ENCODE results near the gene WWOX. TPM values are rescaled to one million over a fixed set of nuclear protein-coding genes. Genes with fewer than 3 reads are reported as not detected.

WWOX gene
- total RNA-seq, 1 experiment from 2014 or later: 15.6 TPM

DNA sequence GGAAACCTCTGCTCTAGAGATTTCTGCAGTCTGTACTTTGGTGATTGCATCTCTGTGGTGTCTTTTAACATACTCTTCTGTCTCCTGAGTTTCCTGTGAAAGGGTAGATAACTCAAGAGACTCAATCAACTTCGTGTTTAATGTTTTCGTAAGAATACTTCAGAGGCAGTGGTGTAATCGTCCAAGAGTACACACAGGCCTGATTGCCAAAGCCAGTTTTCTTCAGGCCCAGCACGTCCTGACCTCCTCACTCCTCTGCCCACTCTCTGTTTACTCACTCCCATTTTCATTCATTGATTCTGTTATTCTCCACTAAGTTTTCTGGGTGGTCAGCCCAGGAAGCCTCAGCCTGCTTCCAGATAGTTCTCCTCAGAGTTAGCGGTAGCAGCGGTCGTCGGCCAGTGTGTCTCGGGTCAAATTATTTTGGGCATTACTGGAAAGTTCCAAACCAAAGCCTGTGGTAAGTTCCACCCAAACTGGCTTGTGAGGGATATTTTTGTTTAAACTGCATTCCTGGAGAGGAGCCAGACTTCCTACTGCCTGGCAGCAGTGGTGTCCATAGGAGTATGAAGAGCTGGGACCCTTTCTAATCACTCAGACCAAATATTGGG is 293.2 kb downstream of the WWOX start:
- H3K4me1 Mint-ChIP-seq: no peaks in the 10 kb centered on the region
- Histone ChIP-seq H4K20me1 (ENCODE audit: control insufficient read depth, insufficient read depth, insufficient read length) (no peaks in the 10 kb centered on the region), H2AFZ (ENCODE audit: low read length) (no peak overlapping the region), H3K23ac (ENCODE audit: insufficient read length, low read depth, low read length) (no peak overlapping the region), H3K27me3 (ENCODE audit: insufficient read depth, low read length) (no peaks in the 10 kb centered on the region), H4K91ac (ENCODE audit: insufficient read length, low read depth, low read length) (no peak overlapping the region), H3K4me2 (ENCODE audit: insufficient read depth, insufficient read length, low read length) (no peak overlapping the region), H2BK5ac (ENCODE audit: insufficient read length, low read length) (no peak overlapping the region), H3K23me2 (ENCODE audit: insufficient read length, low read depth, low read length, poor library complexity, severe bottlenecking) (no peaks in the 10 kb centered on the region), H3K4ac (ENCODE audit: low read depth, low read length) (no peak overlapping the region), H3K56ac (ENCODE audit: insufficient read length, low read depth, low read length) (no peak overlapping the region), H3K79me2 (ENCODE audit: insufficient read depth, low read length) (no peaks in the 10 kb centered on the region), H2BK15ac (ENCODE audit: low read depth, low read length) (no peak overlapping the region), H2BK120ac (ENCODE audit: low read depth, low read length, poor library complexity, severe bottlenecking) (no peak overlapping the region), H3K79me1 (ENCODE audit: insufficient read depth, low read depth, low read length, poor library complexity, severe bottlenecking) (no peaks in the 10 kb centered on the region), H3K14ac (ENCODE audit: insufficient read depth, low read length) (no peak overlapping the region), H3K27ac (ENCODE audit: insufficient read length, low read depth, low read length) (no peak overlapping the region), H2BK12ac (ENCODE audit: insufficient read length, low read depth, low read length) (no peak overlapping the region), H4K5ac (ENCODE audit: insufficient read length, low read depth, low read length) (no peak overlapping the region), H3K18ac (ENCODE audit: insufficient read length, low read depth, low read length) (no peak overlapping the region), H3K9ac (ENCODE audit: extremely low read depth, insufficient read length, low read length) (no peak overlapping the region), H2BK20ac (ENCODE audit: low read depth, low read length, poor library complexity, severe bottlenecking) (no peak overlapping the region), H4K8ac (replicated peaks; ENCODE audit: insufficient read length, low read depth, low read length) (no peak overlapping the region), H2AK5ac (ENCODE audit: insufficient read length, low read length) (no peak overlapping the region), H3T11ph (ENCODE audit: low read length) (no peak overlapping the region), H3K4me1 (ENCODE audit: insufficient read depth, low read length) (no peaks in the 10 kb centered on the region), H3K9me3 (ENCODE audit: control insufficient read depth, low read depth, low read length) (peaks cover 12% of the 10 kb centered on the region)
- WGBS (ENCODE audit: extremely low coverage, insufficient read length, low lambda C conversion rate): no CpG with 5 or more reads among the region's 9 CpGs
- H3K27me3 Mint-ChIP-seq (ENCODE audit: low read depth): no peaks in the 10 kb centered on the region
- peaks cover 20 to 27% of the 10 kb centered on the region in 2 experiments for H3K9me3 Mint-ChIP-seq
- DNase-seq: no peak
- H3K27ac Mint-ChIP-seq: no peak overlapping the region
- H3K36me3 Mint-ChIP-seq (ENCODE audit: insufficient read depth in 1 of 3, low read depth in 3 of 3): peaks cover 15 to 18% (median 18%) of the 10 kb centered on the region in 3 experiments
- H3K4me3 Mint-ChIP-seq: no peak overlapping the region
- TF ChIP-seq CTCF (conservative IDR thresholded peaks at IDR 0.05): no peak
